ENCODE measurements around the gene GRIN2A. TPM values are rescaled to one million over a fixed set of nuclear protein-coding genes. Genes with fewer than 3 reads are reported as not detected.

Gene GRIN2A
- total RNA-seq, 2 donors from 2014 or later = not detected

GRCh38 chr16:9874219-9874618, 308.0 kb downstream of the GRIN2A start:
- no peaks in the 10 kb centered on the region for H3K4me1 Mint-ChIP-seq
- no peak for ATAC-seq (replicated peaks)
- no peaks in the 10 kb centered on the region for H3K36me3 Mint-ChIP-seq (ENCODE audit: low read depth)

GRCh38 chr16:9870962-9871361, 311.3 kb downstream of the GRIN2A start:
- H3K27ac Mint-ChIP-seq = no peak overlapping the region
- H3K36me3 Mint-ChIP-seq (ENCODE audit: low read depth) = no peaks in the 10 kb centered on the region
- no peaks in the 10 kb centered on the region for H3K9me3 Mint-ChIP-seq
- no peak for ATAC-seq (replicated peaks)
- H3K4me1 Mint-ChIP-seq = no peaks in the 10 kb centered on the region
- H3K4me3 Mint-ChIP-seq = no peak overlapping the region
- peaks cover 5% of the 10 kb centered on the region for H3K27me3 Mint-ChIP-seq

More at GRCh38 chr16:9874219-9874618, 308.0 kb downstream of the GRIN2A start:
- no peak overlapping the region for H3K27ac Mint-ChIP-seq
- H3K27me3 Mint-ChIP-seq = peaks cover 5% of the 10 kb centered on the region
- no peaks in the 10 kb centered on the region for H3K9me3 Mint-ChIP-seq
- H3K4me3 Mint-ChIP-seq = no peak overlapping the region

- Mint-ChIP-seq H3K27me3 (peaks cover 5% of the 10 kb centered on the region), H3K4me1 (no peaks in the 10 kb centered on the region), H3K4me3 (no peak overlapping the region), H3K9me3 (no peaks in the 10 kb centered on the region), H3K27ac (no peak overlapping the region), H3K36me3 (ENCODE audit: low read depth) (no peaks in the 10 kb centered on the region)
- no peak for ATAC-seq (replicated peaks)
Observed at GRCh38 chr16:9869776-9870175, 312.5 kb downstream of the GRIN2A start.

GRCh38 chr16:9868606-9869149, 313.6 kb downstream of the GRIN2A start:
- ATAC-seq (replicated peaks) = no peak
- Mint-ChIP-seq H3K36me3 (ENCODE audit: low read depth) (no peaks in the 10 kb centered on the region), H3K27ac (no peak overlapping the region), H3K4me1 (no peaks in the 10 kb centered on the region), H3K27me3 (peaks cover 5% of the 10 kb centered on the region), H3K9me3 (no peaks in the 10 kb centered on the region), H3K4me3 (no peak overlapping the region)

- Mint-ChIP-seq H3K36me3 (ENCODE audit: low read depth) (no peaks in the 10 kb centered on the region), H3K4me3 (no peak overlapping the region), H3K27me3 (peaks cover 5% of the 10 kb centered on the region), H3K9me3 (no peaks in the 10 kb centered on the region), H3K4me1 (no peaks in the 10 kb centered on the region), H3K27ac (no peak overlapping the region)
- no peak for ATAC-seq (replicated peaks)
Observed at GRCh38 chr16:9867176-9867575, 315.1 kb downstream of the GRIN2A start.

DNA sequence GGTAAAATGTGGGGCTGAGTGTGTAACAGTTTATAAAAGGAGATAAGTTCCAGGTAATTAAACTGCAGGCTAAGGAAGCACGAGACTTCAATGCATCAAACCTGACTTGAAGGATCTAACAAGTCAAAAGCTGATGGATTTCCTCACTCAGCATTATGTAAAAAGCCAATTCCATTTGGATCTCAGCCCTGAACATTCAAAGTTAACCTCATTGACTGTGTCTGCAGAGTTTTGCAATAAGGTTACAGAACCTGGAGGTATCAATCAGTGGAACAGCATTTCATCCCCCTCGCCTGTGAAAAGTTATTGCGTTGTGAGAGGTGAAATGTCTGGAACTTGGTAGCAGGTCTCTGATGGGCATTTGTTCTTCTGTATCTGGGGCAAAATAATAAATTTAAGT, 317.8 kb downstream of the GRIN2A start:
- no peaks in the 10 kb centered on the region for H3K4me1 Mint-ChIP-seq
- ATAC-seq (replicated peaks) = no peak
- no peaks in the 10 kb centered on the region for H3K9me3 Mint-ChIP-seq
- no peak overlapping the region for H3K4me3 Mint-ChIP-seq
- H3K27ac Mint-ChIP-seq = no peak overlapping the region
- H3K27me3 Mint-ChIP-seq = no peaks in the 10 kb centered on the region
- H3K36me3 Mint-ChIP-seq (ENCODE audit: low read depth) = no peaks in the 10 kb centered on the region

- no peaks in the 10 kb centered on the region for H3K4me1 Mint-ChIP-seq
- H3K27me3 Mint-ChIP-seq = no peaks in the 10 kb centered on the region
- H3K27ac Mint-ChIP-seq = no peak overlapping the region
- no peaks in the 10 kb centered on the region for H3K36me3 Mint-ChIP-seq (ENCODE audit: low read depth)
- H3K9me3 Mint-ChIP-seq = no peaks in the 10 kb centered on the region
- no peak overlapping the region for H3K4me3 Mint-ChIP-seq
- no peak for ATAC-seq (replicated peaks)
Observed at GRCh38 chr16:9862327-9862726, 319.9 kb downstream of the GRIN2A start.

- no peak for ATAC-seq (replicated peaks)
- no peak overlapping the region for H3K27ac Mint-ChIP-seq
- no peaks in the 10 kb centered on the region for H3K9me3 Mint-ChIP-seq
- no peaks in the 10 kb centered on the region for H3K4me1 Mint-ChIP-seq
- H3K4me3 Mint-ChIP-seq = no peak overlapping the region
- no peaks in the 10 kb centered on the region for H3K27me3 Mint-ChIP-seq
- no peaks in the 10 kb centered on the region for H3K36me3 Mint-ChIP-seq (ENCODE audit: low read depth)
Observed at GRCh38 chr16:9860876-9861275, 321.4 kb downstream of the GRIN2A start.

DNA sequence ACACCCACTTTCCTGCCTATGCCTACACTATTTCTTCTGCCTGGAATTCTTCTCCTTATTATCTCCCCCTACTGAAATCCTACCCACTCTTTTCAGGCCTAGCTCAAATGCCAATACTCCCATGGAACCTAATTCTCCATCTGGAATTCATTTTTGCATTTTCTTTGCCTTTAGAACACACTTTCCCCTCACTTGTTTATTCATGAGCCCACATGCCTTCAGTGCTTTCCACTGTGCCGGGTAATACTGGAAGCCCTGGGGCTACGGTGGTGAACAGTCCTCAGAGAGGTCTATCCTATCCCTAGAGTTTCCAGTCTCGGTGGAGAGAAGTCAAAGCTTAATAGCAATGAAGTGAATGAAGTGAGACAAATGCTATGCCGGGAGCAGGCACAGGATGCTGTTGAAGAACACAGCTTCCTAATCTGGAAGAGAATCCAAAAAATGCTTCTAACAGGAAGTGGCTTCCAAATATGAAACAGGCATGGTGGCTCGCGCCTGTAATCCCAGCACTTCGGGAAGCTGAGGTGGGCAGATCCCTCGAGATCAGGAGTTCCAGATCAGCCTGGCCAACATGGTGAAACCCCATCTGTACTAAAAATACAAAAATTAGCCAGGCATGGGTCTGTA, 322.4 kb downstream of the GRIN2A start:
- ATAC-seq (replicated peaks) = no peak
- no peaks in the 10 kb centered on the region for H3K36me3 Mint-ChIP-seq (ENCODE audit: low read depth)
- no peaks in the 10 kb centered on the region for H3K4me1 Mint-ChIP-seq
- H3K27me3 Mint-ChIP-seq = no peaks in the 10 kb centered on the region
- no peak overlapping the region for H3K4me3 Mint-ChIP-seq
- no peaks in the 10 kb centered on the region for H3K9me3 Mint-ChIP-seq
- no peak overlapping the region for H3K27ac Mint-ChIP-seq

GRCh38 chr16:9854675-9855074, 327.6 kb downstream of the GRIN2A start:
- no peaks in the 10 kb centered on the region for H3K4me1 Mint-ChIP-seq
- ATAC-seq (replicated peaks) = no peak
- H3K36me3 Mint-ChIP-seq (ENCODE audit: low read depth) = no peaks in the 10 kb centered on the region
- H3K4me3 Mint-ChIP-seq = no peak overlapping the region
- H3K27ac Mint-ChIP-seq = no peak overlapping the region
- peaks cover 6% of the 10 kb centered on the region for H3K9me3 Mint-ChIP-seq
- peaks cover 3% of the 10 kb centered on the region for H3K27me3 Mint-ChIP-seq

DNA sequence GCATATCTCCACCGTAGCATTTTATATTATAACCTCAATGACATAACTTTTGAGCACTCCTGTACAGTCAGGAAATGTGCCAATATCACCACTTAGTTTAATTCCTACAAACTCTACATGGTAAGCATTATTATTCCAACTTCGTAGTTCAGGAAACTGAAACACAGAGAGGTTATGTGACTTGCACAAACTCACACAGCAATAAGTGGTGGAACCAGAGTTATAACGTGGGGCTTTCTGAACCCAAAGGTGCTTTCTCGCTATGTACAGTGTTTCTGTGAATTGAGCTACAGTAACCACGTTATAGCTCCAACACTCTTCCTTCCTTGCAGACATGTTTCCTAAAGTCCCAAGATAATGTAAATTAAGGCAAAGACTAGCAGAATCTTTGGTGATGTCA, 330.2 kb downstream of the GRIN2A start:
- Mint-ChIP-seq H3K36me3 (ENCODE audit: low read depth) (no peaks in the 10 kb centered on the region), H3K4me1 (no peaks in the 10 kb centered on the region)
- no peak for ATAC-seq (replicated peaks)

GRCh38 chr16:9850817-9851216, 331.4 kb downstream of the GRIN2A start:
- peaks cover 3% of the 10 kb centered on the region for H3K27me3 Mint-ChIP-seq
- no peaks in the 10 kb centered on the region for H3K4me1 Mint-ChIP-seq
- H3K36me3 Mint-ChIP-seq (ENCODE audit: low read depth) = no peaks in the 10 kb centered on the region
- H3K27ac Mint-ChIP-seq = no peak overlapping the region
- ATAC-seq (replicated peaks) = no peak
- H3K9me3 Mint-ChIP-seq = peaks cover 6% of the 10 kb centered on the region
- no peak overlapping the region for H3K4me3 Mint-ChIP-seq

More for the DNA sequence above, 330.2 kb downstream of the GRIN2A start:
- no peak overlapping the region for H3K4me3 Mint-ChIP-seq
- peaks cover 6% of the 10 kb centered on the region for H3K9me3 Mint-ChIP-seq
- no peak overlapping the region for H3K27ac Mint-ChIP-seq
- H3K27me3 Mint-ChIP-seq = peaks cover 3% of the 10 kb centered on the region

- no peak overlapping the region for H3K27ac Mint-ChIP-seq
- no peaks in the 10 kb centered on the region for H3K36me3 Mint-ChIP-seq (ENCODE audit: low read depth)
- H3K9me3 Mint-ChIP-seq = peaks cover 6% of the 10 kb centered on the region
- H3K4me3 Mint-ChIP-seq = no peak overlapping the region
- no peak for ATAC-seq (replicated peaks)
- H3K4me1 Mint-ChIP-seq = no peaks in the 10 kb centered on the region
- H3K27me3 Mint-ChIP-seq = peaks cover 3% of the 10 kb centered on the region
Observed at GRCh38 chr16:9849697-9850245, 332.5 kb downstream of the GRIN2A start.

- H3K36me3 Mint-ChIP-seq (ENCODE audit: low read depth) = no peaks in the 10 kb centered on the region
- no peak overlapping the region for H3K27ac Mint-ChIP-seq
- peaks cover 8% of the 10 kb centered on the region for H3K9me3 Mint-ChIP-seq
- H3K4me3 Mint-ChIP-seq = no peak overlapping the region
- no peak for ATAC-seq (replicated peaks)
- H3K27me3 Mint-ChIP-seq = peaks cover 3% of the 10 kb centered on the region
- H3K4me1 Mint-ChIP-seq = no peaks in the 10 kb centered on the region
Observed at GRCh38 chr16:9847146-9847545, 335.1 kb downstream of the GRIN2A start.

DNA sequence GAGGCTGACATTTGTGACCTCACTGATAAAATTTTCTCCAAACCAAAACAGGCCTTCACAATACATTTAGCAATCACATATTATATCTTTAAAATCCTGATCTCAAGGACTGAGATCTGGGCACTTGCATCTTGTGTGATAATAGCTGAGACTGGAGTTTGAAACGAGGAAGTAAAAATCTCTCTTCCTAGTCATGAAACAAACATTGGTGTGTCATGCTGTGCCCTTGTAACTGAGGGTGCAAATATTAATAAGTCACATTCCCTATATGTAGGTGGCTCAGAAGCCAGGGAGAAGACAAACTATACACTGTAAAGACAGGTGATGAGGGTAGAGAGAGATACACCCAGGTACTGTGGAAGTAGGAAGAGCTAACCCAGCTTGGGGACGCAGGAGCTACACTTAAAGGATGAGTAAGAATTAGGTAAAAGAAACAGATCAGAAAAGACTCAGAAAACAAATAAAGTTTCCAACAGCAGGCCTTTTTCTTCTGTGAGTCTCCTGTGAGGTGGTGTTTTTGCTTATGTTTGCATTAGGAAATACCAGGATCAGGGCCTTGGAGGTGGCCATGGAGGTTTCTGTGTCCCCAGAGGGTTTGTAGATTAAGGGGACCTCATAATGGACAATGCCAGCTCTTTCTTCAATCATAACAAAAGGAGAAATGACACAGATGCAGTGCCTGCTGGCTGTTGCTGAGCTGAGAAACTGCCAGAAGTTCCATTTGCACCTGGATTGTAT, 335.7 kb downstream of the GRIN2A start:
- ATAC-seq (replicated peaks) = no peak
- Mint-ChIP-seq H3K27me3 (peaks cover 3% of the 10 kb centered on the region), H3K27ac (no peak overlapping the region), H3K36me3 (ENCODE audit: low read depth) (no peaks in the 10 kb centered on the region), H3K4me1 (no peaks in the 10 kb centered on the region), H3K4me3 (no peak overlapping the region), H3K9me3 (peaks cover 4% of the 10 kb centered on the region)

Data from activated T-helper 17 cell treated with anti-CD3 and anti-CD28 coated beads, Interleukin-2, amount 50 U/mL, for 72 hours (primary cell).